GM12891 (cell line): Measurements from ENCODE around the gene EML1.

Experiments
- POLR2A ChIP-seq: IDR thresholded peaks from 2 replicates; pipeline ENCODE4 v1.6.1; 2011; ENCODE audit warnings: low read depth, low read length, control low read depth
- POLR2AphosphoS5 ChIP-seq: IDR thresholded peaks from 2 replicates; pipeline ENCODE4 v1.6.1; 2011; ENCODE audit warnings: low read depth, low read length, control low read depth
- SPI1 ChIP-seq: IDR thresholded peaks from 2 replicates; pipeline ENCODE4 v1.6.1; 2011; ENCODE audit warnings: low read depth, low read length, control low read depth
- TAF1 ChIP-seq: IDR thresholded peaks from 2 replicates; pipeline ENCODE4 v1.6.1; 2011; ENCODE audit warnings: low read depth, low read length, control low read depth

DNA sequence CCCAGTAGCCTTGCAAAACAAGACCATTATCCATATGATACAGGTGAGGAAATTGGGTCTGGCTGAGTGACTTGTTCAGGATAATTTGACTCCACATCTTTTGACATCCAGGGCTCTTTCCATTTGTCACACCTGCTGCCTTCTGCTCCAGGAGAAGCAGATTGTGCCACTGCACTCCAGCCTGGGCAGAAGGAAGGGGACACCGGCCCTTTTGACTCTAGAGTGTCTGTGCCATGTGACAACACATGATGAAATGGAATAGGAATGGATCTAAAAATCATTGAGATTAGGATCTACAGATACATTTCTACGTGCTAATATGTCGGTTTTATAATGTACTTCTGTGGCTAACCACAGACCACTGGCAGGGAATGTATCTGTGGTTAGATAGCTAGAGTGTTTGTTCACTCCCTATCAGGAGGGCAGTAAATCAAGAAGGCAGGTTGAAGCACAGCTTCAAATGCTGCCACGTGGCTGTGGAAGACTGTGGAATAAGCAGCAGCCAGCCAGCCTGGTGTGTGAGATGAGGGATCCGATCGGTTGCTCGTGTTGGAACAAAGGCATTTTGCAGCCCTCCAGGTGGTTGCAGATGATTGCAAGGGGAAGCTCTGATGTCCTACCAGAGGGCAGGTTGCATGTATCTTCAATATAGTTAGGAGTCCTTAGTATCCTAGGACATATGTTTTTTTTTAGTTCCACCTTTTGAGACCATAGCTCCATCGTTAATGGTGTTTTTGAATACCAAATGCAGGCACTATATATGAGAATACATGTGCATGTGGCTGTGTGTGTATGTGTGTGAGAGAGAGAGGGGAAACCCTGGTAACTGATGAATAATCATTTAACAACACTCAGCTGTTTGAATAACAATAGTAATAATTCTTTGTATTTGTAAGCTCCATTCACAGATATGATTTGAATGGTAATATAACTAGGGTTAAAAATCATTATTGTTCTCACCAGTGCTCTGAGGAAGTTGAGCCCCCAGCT is 28.6 kb downstream of the EML1 start:
- TF ChIP-seq POLR2AphosphoS5 (no peak), POLR2A (no peak), TAF1 (no peak), SPI1 (no peak)
